ENCODE measurements around the gene SCP2.
A peak's percentile ranks its signal among the peaks of the same experiment; 100 is the strongest.

SCP2 gene

DNA sequence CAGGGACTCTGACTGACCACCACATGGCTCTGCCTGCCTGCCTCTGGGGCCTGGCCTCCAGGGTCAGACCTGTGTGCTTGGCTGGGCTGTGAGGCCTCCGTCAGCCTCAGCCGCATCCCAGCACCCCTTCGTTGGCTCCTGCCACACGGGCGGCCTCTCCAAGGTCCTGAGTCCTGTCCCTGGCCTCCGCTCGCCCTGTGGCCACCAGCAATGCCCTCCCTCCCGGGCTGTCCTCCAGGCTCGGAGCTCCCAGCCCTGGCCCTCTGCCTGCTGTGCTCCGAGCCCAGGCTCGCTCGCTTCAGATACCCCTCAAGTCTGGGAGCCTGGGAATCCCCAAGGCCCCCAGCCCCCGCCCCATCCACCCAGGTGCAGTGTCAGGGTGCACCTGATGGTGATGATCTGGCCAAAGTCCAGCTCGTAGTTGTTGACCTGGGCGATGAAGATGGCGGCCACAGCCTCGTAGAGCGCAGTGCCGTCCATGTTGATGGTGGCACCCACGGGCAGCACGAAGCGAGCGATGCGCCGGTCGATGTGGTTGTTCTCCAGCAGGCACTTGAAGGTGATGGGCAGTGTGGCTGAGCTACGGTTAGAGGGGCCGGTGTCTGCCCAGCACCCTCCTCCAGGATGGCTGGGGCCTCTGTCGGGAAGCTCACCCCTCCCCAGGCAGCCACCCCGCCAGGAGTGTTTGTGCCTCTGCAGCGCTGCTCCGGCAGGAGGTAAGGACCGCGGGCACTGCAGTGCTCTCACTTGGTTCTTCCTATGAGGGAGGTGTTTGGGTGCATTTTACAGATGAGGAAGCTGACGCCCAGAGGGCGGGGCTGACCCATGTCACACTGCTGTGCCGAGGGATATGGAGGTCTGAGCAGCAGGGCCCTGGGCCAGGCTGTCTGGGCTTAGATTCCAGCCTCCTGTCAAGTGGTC lies 163.4 kb downstream of the SCP2 start:
- no peak for DNase-seq (ENCODE audit: low read depth)
- H3K4me3 ChIP-seq (ENCODE audit: low read depth, low read length), result no peak overlapping the region
- TF ChIP-seq, protein P1, sequence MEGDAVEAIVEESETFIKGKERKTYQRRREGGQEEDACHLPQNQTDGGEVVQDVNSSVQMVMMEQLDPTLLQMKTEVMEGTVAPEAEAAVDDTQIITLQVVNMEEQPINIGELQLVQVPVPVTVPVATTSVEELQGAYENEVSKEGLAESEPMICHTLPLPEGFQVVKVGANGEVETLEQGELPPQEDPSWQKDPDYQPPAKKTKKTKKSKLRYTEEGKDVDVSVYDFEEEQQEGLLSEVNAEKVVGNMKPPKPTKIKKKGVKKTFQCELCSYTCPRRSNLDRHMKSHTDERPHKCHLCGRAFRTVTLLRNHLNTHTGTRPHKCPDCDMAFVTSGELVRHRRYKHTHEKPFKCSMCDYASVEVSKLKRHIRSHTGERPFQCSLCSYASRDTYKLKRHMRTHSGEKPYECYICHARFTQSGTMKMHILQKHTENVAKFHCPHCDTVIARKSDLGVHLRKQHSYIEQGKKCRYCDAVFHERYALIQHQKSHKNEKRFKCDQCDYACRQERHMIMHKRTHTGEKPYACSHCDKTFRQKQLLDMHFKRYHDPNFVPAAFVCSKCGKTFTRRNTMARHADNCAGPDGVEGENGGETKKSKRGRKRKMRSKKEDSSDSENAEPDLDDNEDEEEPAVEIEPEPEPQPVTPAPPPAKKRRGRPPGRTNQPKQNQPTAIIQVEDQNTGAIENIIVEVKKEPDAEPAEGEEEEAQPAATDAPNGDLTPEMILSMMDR (IDR thresholded peaks at IDR 0.05; ENCODE audit: control insufficient read depth, extremely low read depth, insufficient read depth), result no peak

DNA sequence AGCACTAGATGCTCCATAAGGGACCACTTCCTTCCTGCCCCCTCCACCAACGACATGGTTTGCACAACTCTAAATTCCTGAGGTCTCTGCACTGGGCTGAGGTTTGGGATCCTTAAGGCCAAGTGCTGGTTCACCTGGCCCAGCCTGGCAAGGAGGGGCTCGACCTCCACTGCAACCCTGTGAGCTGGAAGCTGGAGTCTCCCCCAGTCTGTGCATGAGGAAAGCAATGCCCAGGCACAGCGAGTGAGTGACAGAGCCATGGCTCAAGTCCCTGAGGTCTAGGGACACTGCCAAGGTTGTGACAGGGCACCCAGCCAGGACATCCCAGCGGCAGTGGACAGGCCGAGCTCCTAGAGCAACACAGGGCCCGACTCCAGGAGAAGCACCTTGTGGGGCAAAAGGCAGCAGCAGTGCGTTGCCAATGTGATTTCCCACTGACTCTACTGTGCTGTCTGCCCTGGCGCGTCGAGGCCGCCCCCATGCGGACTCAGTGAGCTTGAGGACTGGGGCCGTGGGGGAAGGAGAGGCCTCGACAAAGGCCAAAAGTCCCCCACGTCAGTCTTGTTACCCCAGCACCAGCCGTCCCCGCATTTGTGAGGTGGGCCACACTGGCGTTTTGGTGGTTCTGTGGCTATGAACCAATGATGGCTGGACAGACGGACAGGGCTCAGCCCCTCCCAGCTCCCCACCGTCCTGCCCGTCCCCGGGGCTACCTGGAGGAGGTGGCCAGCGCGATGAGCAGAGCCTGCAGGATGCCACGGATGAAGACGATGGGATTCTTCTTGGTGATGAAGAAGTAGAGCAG lies 165.0 kb downstream of the SCP2 start:
- TF ChIP-seq, protein P1 (IDR thresholded peaks at IDR 0.05; ENCODE audit: control insufficient read depth, extremely low read depth, insufficient read depth), result peak; percentile 17; the same call in 1 of the 2 replicates
- DNase-seq (ENCODE audit: low read depth), result peak; percentile 73
- H3K4me3 ChIP-seq (ENCODE audit: low read depth, low read length), result no peak overlapping the region

DNA sequence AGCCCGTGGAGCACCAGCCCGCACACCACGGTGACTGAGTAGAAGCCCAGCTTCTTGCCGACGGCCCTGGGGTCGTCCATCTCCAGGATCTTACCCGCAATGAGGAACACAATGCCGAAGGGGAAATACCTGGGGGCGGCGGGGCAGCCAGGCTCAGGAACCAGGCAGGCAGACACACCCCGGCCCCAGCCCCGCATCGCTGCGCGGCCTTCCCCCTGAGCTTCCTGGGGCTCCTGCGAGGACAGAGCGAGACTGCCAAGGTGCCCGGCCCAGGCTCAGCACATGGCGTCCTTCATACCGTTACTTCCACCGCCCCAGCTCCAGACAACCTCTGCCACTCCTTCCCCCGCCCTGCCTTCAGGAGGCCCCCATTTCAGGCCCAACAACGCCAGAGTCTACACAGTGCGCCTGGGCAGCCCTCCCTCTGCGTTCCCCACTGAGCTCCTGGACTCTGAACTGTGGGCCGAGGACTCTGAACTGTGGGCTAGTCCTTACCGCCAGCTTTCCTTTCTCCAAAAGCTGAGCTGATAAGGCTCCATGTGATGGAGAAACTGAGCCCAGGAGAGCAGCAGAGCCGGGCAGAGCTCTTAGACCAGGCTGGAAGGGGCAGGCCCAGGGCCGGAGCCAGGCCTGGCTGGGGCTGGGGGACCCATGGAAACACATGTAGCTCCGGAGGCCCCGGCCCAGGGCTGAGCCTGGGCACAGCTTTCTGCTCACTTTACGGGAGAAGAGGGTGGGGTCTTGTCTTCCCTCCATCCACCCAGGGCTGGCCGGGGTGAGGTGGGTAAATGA lies 165.8 kb downstream of the SCP2 start:
- TF ChIP-seq, protein P1 (IDR thresholded peaks at IDR 0.05; ENCODE audit: control insufficient read depth, extremely low read depth, insufficient read depth), result no peak
- no peak overlapping the region for H3K4me3 ChIP-seq (ENCODE audit: low read depth, low read length)
- no peak for DNase-seq (ENCODE audit: low read depth)

DNA sequence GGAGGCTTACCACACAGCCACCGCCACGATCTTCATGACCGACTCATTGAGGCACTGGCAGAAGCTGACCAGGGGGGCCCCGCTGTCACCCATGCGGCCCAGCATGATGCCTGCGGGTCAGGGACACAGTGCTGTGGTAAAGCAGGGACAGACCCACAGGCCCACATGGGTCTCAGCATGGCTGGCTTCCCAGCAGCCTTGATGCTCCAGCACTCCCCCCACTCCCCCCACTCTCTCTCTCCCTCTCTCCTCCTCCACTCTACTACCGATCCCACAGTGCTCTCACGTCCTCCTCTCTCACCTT lies 166.3 kb downstream of the SCP2 start:
- TF ChIP-seq, protein P1 (IDR thresholded peaks at IDR 0.05; ENCODE audit: control insufficient read depth, extremely low read depth, insufficient read depth), result no peak
- H3K4me3 ChIP-seq (ENCODE audit: low read depth, low read length), result no peak overlapping the region
- DNase-seq (ENCODE audit: low read depth), result no peak

DNA sequence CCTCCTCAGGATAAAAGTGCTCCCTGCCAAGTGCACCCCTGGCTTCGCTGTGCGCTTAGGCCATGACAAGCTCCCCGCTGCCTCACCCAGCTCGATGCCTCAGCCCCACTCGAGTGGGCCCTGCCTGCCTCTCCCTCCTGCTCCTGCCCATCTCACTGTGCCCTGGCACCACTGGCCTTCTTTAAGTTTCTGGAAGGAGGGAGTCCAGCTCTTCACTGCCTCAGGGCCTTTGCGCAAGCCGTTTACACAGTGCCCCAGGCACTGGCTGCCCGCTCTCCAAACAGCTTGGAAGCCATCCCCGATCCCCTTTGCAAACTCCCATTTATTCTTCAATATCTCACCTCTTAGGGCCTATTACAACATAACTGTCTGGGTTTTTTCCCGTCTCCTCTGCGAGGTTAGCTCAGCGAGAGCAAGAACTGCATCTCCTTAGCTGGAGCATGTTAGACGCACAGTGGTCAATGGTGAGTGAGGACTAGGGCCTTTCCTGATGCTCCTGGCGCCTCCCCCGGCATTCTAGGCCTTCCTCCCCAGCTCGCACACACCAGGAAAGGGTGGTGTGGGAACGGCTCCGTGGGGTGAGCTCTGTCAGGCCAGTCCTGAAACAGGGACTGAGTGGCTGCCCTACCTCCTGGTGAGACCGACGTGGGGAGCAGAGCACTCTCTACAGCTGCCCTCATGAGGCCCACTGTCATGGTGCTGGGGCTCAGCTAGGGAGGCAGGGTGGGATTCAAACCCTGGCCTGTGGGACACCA lies 166.9 kb downstream of the SCP2 start:
- DNase-seq (ENCODE audit: low read depth), result no peak
- H3K4me3 ChIP-seq (ENCODE audit: low read depth, low read length), result no peak overlapping the region
- TF ChIP-seq, protein P1 (IDR thresholded peaks at IDR 0.05; ENCODE audit: control insufficient read depth, extremely low read depth, insufficient read depth), result no peak

DNA sequence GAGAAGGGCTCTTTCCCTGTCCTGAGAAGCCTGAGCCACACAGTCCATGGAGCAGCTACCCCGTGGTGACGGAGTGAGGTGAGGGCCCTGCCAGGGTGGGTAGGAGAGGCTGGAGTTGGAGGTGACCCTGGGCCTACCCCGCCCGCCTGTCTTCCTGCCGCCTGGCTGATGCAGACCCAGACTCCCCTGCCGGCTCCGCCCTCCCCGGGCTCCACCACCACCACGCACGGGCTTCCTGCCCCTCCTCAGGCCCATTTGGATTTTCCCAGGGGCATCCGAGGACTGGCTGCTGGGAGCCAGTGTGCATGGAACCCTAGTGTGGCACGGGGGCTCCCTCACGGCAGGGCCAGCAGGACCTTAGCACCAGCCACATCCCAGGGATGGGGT lies 167.4 kb downstream of the SCP2 start:
- DNase-seq (ENCODE audit: low read depth), result no peak
- H3K4me3 ChIP-seq (ENCODE audit: low read depth, low read length), result no peak overlapping the region
- TF ChIP-seq, protein P1 (IDR thresholded peaks at IDR 0.05; ENCODE audit: control insufficient read depth, extremely low read depth, insufficient read depth), result no peak

Data from LNCaP clone FGC (cell line).